ENCODE measurements around the gene SPAG17. TPM values are rescaled to one million over a fixed set of nuclear protein-coding genes. Genes with fewer than 3 reads are reported as not detected.

The SPAG17 gene
- total and polyA plus RNA-seq, 2 of the 4 experiments (the other 2 are of a cell fraction), result 0.10 TPM; not detected in 1

GRCh38 chr1:117985973-117986372 lies 199.1 kb downstream of the SPAG17 start:
- no peak overlapping the region for H2AK5ac ChIP-seq (ENCODE audit: low read depth, low read length)
- WGBS, 2 experiments (ENCODE audit: extremely low coverage in 2 of 2, insufficient read length in 1 of 2), result 71% methylated on average over 3 of the region's 3 CpGs; no CpG with 5 or more reads in 1 of the 2 experiments
- H2AFZ ChIP-seq (replicated peaks; ENCODE audit: low read length, poor library complexity), result no peak overlapping the region
- H3K56ac ChIP-seq (ENCODE audit: extremely low read depth, insufficient read depth, low read length), result no peak overlapping the region
- CTCF ChIA-PET, result no interaction called here
- no peak overlapping the region for H2BK5ac ChIP-seq (ENCODE audit: low read depth, low read length, poor library complexity, severe bottlenecking)
- H3K4me2 ChIP-seq (ENCODE audit: low read depth, low read length), result no peak overlapping the region
- H2BK15ac ChIP-seq (ENCODE audit: low read depth, low read length), result no peak overlapping the region
- no TSS peak for BruUV-seq (replicated peaks)
- no peaks in the 10 kb centered on the region for H3K4me1 ChIP-seq (ENCODE audit: control insufficient read depth, insufficient read depth, low read length)
- no peak overlapping the region for H3K4me3 ChIP-seq (ENCODE audit: insufficient read depth, low read depth, low read length)
- no peaks in the 10 kb centered on the region for H3K9me3 ChIP-seq (ENCODE audit: control insufficient read depth, insufficient read depth, low read length)
- POLR2A ChIA-PET (ENCODE audit: unreplicated experiment), result no interaction called here
- H4K91ac ChIP-seq (ENCODE audit: insufficient read depth, low read depth, low read length), result no peak overlapping the region
- H3K36me3 ChIP-seq (ENCODE audit: control insufficient read depth, insufficient read depth, low read length), result no peaks in the 10 kb centered on the region
- H3K4ac ChIP-seq (ENCODE audit: low read depth, low read length), result no peak overlapping the region
- no peak overlapping the region for H4K8ac ChIP-seq (ENCODE audit: low read depth in 2 of 2, low read length in 2 of 2)
- no peak overlapping the region for H3K14ac ChIP-seq (replicated peaks; ENCODE audit: low read depth, low read length)
- H3K27me3 ChIP-seq (ENCODE audit: control insufficient read depth, insufficient read depth, low read length), result peaks cover 3% of the 10 kb centered on the region
- no peak overlapping the region for H3K23ac ChIP-seq (ENCODE audit: low read depth, low read length)
- no peaks in the 10 kb centered on the region for H3K79me1 ChIP-seq (ENCODE audit: low read depth in 1 of 2, low read length in 2 of 2)
- H3K9me1 ChIP-seq (ENCODE audit: insufficient read depth, low read length), result no peaks in the 10 kb centered on the region
- H4K20me1 ChIP-seq (ENCODE audit: insufficient read depth, low read length), result no peaks in the 10 kb centered on the region
- no peak overlapping the region for H3K18ac ChIP-seq (ENCODE audit: low read depth, low read length)
- intact Hi-C loops (cut with micrococcal nuclease) (no loop called here), dilution Hi-C loops (cut with HindIII; ENCODE audit: low sequenced_read_pairs, unreplicated experiment) (no loop called here), in situ Hi-C loops (cut with MboI; ENCODE audit: low sequenced_read_pairs) (no loop called here)
- H3K9ac ChIP-seq (ENCODE audit: low read depth, low read length), result no peak overlapping the region
- H3K27ac ChIP-seq (ENCODE audit: insufficient read depth, low read length), result no peak overlapping the region
- H2AK9ac ChIP-seq (replicated peaks; ENCODE audit: low read depth, low read length, poor library complexity), result no peak overlapping the region
- no peak for TF ChIP-seq RCOR1 (IDR thresholded peaks at IDR 0.05; ENCODE audit: insufficient replicate concordance, low read length)
- no peak for TF ChIP-seq RFX5 (IDR thresholded peaks at IDR 0.05; ENCODE audit: low read depth, low read length)
- TF ChIP-seq CTCF (conservative IDR thresholded peaks at IDR 0.05; ENCODE audit: low read depth, low read length), result no peak
- no peak for TF ChIP-seq BHLHE40 (IDR thresholded peaks at IDR 0.05; ENCODE audit: low read depth, low read length)
- TF ChIP-seq SMC3 (IDR thresholded peaks at IDR 0.05; ENCODE audit: low read depth, low read length), result no peak
- TF ChIP-seq ELK1 (IDR thresholded peaks at IDR 0.05; ENCODE audit: borderline replicate concordance, low read depth, low read length), result no peak
- no peak for TF ChIP-seq CEBPB (IDR thresholded peaks at IDR 0.05; ENCODE audit: low read depth, low read length)
- TF ChIP-seq MAFK (IDR thresholded peaks at IDR 0.05; ENCODE audit: low read depth, low read length), result no peak
- TF ChIP-seq RAD21 (IDR thresholded peaks at IDR 0.05; ENCODE audit: low read length), result no peak
- TF ChIP-seq POLR2A (IDR thresholded peaks at IDR 0.05; ENCODE audit: low read depth, low read length), result no peak
- no peak for TF ChIP-seq MXI1 (IDR thresholded peaks at IDR 0.05; ENCODE audit: borderline replicate concordance, low read depth, low read length)
- DNase-seq (no peak), ATAC-seq (ENCODE audit: low read depth) (no peak)
- no peak overlapping the region for H4K5ac ChIP-seq (ENCODE audit: low read depth, low read length)
- no peak overlapping the region for H2BK120ac ChIP-seq (ENCODE audit: low read depth, low read length)
- no peak overlapping the region for H2BK20ac ChIP-seq (ENCODE audit: low read depth, low read length)

All from IMR-90 (cell line).